Adipocyte (in vitro differentiated cells): ENCODE data around the gene GRIK2.

Experiments used
- DNase-seq: peaks from one replicate; pipeline ENCODE4 v3.0.0-alpha.2; 2015; ENCODE audit warnings: low read depth
- H3K27me3 ChIP-seq: replicated peaks from 2 replicates; pipeline ENCODE4 v1.7.0; 2013; ENCODE audit warnings: mild to moderate bottlenecking, low read length, moderate library complexity; ENCODE audit not compliant: control insufficient read depth, insufficient read depth
- H3K36me3 ChIP-seq: 2 replicates; pipeline ENCODE4 v1.7.0; 2013; ENCODE audit warnings: low read length, mild to moderate bottlenecking, moderate library complexity; ENCODE audit not compliant: control insufficient read depth, insufficient read depth, severe bottlenecking
- H3K4me1 ChIP-seq: 2 replicates; pipeline ENCODE4 v1.7.0; 2013; ENCODE audit warnings: mild to moderate bottlenecking, low read length, moderate library complexity; ENCODE audit not compliant: control insufficient read depth, insufficient read depth
- H3K4me3 ChIP-seq: 2 replicates; pipeline ENCODE4 v1.7.0; 2013; ENCODE audit warnings: mild to moderate bottlenecking, low read length, moderate library complexity
- H3K9ac ChIP-seq: 2 replicates; pipeline ENCODE4 v1.7.0; 2013; ENCODE audit warnings: mild to moderate bottlenecking, low read length, moderate library complexity
- H3K9me3 ChIP-seq: 2 replicates; pipeline ENCODE4 v1.7.0; 2013; ENCODE audit warnings: mild to moderate bottlenecking, low read length, moderate library complexity; ENCODE audit not compliant: control insufficient read depth

Gene GRIK2

DNA sequence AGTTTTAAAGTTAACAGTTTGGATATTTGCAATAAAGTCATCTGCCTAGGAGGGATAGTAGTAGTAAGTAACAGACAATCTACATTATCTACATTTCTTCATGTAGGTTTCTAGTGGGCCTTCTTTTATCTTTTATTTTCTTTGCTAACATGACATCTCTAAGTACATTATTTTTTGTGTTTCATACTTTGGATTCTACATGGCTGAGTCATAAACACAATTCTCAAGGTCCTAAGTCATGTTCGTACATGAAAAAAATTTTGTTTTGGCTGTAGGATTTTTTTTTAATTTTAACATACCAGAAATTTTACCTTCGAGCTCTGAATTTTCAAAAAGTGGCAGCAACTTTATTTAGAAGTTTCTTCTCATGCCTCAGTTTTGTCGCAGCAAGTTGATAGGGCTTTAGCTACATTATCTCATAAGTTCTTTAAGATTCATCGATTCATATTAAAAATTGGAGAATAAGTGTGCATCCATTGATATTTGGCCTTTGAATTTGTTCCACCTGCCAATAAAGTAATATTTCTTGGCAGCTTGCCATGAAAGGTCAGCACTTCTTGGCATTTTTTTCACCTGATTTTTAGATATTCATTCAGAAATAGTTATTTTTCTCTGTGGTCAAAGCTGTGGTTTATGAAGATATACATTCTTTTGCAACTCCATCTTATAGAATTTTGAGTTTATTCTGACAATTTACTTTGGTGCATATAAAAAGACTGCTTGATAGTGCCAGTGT lies 146.2 kb downstream of the GRIK2 start:
- DNase-seq, result peak; percentile 70
- Histone ChIP-seq H3K27me3 (no peaks in the 10 kb centered on the region), H3K36me3 (no peaks in the 10 kb centered on the region), H3K4me3 (no peak overlapping the region), H3K9me3 (no peaks in the 10 kb centered on the region), H3K4me1 (peaks cover 12% of the 10 kb centered on the region), H3K9ac (no peak overlapping the region)

DNA sequence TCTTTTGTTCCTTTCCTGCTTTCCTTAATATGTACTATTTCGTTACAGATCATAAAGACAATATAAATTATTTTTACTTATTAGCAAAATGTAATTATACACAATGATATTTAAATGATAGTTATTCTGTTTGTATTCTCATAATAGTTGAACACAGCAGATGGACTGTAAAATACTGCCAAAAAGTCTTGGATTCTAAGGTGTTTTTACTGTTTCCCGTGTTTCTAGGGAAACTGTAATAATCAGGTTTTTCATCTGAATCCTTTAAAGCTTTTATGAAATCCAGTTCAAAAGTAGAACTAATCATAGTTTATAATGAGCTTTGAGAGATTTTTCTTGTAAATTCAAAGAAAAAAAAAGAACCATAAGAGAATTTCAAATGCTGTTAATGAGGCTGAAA lies 148.4 kb downstream of the GRIK2 start:
- no peaks in the 10 kb centered on the region for H3K27me3 ChIP-seq
- H3K36me3 ChIP-seq, result no peaks in the 10 kb centered on the region
- H3K9me3 ChIP-seq, result no peaks in the 10 kb centered on the region
- H3K4me3 ChIP-seq, result no peak overlapping the region
- H3K9ac ChIP-seq, result no peak overlapping the region
- no peak for DNase-seq
- H3K4me1 ChIP-seq, result peaks cover 17% of the 10 kb centered on the region

DNA sequence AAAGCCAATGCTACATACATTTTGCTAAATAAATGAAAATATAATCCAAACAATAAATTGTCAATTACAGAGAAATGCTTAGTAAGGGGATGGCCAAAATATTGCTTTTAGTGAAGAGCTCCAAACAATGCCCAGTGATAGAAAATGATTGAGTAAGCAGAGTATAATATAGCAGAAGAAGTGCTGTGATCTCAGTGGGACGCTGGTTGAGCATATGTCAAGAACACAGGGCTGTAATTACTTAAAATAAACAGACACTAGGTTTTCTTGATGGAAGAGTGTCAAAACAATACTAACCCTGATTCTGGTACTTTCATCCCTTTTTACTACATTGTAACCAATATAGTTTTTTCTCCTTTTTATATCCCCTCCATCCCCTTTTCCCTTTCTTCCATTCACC lies 150.3 kb downstream of the GRIK2 start:
- DNase-seq, result no peak
- Histone ChIP-seq H3K4me1 (peaks cover 17% of the 10 kb centered on the region), H3K27me3 (no peaks in the 10 kb centered on the region), H3K9ac (no peak overlapping the region), H3K9me3 (no peaks in the 10 kb centered on the region), H3K36me3 (no peaks in the 10 kb centered on the region), H3K4me3 (no peak overlapping the region)

DNA sequence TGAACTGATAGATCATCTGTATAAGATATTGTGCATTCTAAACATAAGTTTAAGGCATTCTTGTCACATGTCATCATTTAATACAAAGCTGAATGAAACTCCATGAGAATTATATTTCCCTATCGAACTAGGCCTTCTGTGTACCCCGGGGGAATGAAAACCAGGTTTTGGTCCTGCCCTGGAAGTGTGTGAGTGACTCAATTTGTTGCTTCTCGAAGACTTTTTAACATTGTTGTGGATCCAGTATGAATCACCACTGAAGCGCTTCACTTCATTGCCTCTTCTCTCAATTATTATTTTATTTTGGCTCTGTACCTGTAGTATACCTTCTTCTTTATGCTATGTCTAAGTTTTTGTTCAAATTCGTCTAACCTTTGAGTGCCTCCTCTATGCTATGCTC lies 150.8 kb downstream of the GRIK2 start:
- Histone ChIP-seq H3K4me1 (peaks cover 16% of the 10 kb centered on the region), H3K9me3 (no peaks in the 10 kb centered on the region), H3K9ac (no peak overlapping the region), H3K36me3 (no peaks in the 10 kb centered on the region), H3K27me3 (no peaks in the 10 kb centered on the region), H3K4me3 (no peak overlapping the region)
- DNase-seq, result peak; percentile 66

DNA sequence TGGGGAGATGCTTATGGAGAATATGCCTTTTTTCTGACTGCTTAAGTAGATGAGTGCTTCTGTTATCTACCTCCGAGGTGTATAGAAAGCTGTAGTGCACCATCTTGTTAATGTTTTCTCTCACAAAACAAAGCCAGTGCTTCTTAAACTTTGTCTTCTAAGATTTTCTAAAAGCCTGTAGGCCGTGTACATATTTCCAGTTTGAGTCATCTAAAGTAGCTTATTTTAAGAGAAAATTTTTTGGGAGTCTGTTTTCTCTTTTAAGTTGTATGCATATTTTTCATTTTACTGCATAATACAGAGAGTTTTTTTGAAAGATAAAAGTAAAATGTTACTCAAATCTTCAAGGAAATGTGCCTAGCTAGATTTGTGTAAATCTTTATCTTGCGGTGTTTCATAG lies 151.7 kb downstream of the GRIK2 start:
- peak; percentile 59 for DNase-seq
- Histone ChIP-seq H3K4me3 (no peak overlapping the region), H3K27me3 (no peaks in the 10 kb centered on the region), H3K9ac (no peak overlapping the region), H3K36me3 (no peaks in the 10 kb centered on the region), H3K4me1 (peaks cover 8% of the 10 kb centered on the region), H3K9me3 (no peaks in the 10 kb centered on the region)

DNA sequence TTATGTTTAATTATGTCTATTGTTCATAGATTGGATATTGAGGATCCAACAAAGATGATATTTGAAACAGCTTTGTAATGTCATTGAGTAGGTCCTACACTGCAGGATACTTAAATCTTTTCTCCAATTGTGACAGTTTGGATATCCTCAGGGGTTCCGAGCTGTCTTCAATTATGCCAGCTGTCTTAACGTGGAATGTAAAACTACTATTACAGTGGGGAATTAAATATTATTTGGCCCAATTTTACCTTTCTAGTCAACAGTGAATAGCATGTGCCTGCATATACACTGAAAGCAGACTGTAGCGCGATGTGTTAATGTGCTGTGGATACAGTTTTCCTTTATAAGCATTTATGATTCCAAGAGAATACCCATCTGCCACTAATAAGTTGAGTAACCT lies 156.9 kb downstream of the GRIK2 start:
- no peak for DNase-seq
- Histone ChIP-seq H3K9me3 (no peaks in the 10 kb centered on the region), H3K9ac (no peak overlapping the region), H3K27me3 (no peaks in the 10 kb centered on the region), H3K4me1 (no peaks in the 10 kb centered on the region), H3K4me3 (no peak overlapping the region), H3K36me3 (no peaks in the 10 kb centered on the region)

DNA sequence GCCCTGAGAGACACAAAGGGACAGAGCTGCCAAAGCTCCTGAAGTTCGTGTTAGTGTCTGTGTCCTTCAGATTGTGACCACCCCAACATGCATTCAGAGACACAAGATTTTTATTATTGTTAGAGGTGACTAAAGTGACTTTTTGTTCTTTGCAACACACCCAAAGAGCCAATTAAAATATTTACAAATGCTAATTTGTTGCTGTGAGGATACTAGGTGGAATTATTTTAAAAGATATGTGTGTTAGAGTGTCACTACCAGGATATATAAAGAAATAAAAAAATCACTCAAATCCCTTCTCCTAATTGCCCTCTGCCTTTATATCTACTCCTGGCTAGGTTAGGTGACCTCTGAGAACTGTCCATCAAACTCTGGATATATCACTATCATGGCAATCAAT lies 160.7 kb downstream of the GRIK2 start:
- Histone ChIP-seq H3K4me1 (no peaks in the 10 kb centered on the region), H3K9ac (no peak overlapping the region), H3K4me3 (no peak overlapping the region), H3K27me3 (no peaks in the 10 kb centered on the region), H3K36me3 (no peaks in the 10 kb centered on the region), H3K9me3 (no peaks in the 10 kb centered on the region)
- no peak for DNase-seq

DNA sequence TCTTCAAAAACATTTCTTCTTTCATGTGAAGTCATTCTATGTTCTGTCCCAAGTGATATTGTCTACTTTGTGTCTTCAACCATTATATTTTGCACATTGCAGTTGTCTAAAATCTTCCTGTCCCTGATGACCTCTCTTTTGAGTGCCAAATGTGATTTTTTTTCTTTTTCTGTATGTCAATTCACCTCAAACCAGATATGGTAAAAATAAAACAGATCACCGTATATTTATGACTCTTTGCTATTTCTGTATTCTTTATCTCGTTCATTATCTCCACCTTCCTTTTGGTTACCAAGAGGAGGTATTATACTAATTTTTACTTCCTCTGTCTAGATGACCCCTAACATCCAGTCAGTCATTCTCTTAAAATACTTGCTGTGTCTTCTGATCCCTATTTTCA lies 165.2 kb downstream of the GRIK2 start:
- Histone ChIP-seq H3K4me3 (no peak overlapping the region), H3K9me3 (no peaks in the 10 kb centered on the region), H3K27me3 (no peaks in the 10 kb centered on the region), H3K4me1 (no peaks in the 10 kb centered on the region), H3K36me3 (no peaks in the 10 kb centered on the region), H3K9ac (no peak overlapping the region)
- DNase-seq, result no peak

DNA sequence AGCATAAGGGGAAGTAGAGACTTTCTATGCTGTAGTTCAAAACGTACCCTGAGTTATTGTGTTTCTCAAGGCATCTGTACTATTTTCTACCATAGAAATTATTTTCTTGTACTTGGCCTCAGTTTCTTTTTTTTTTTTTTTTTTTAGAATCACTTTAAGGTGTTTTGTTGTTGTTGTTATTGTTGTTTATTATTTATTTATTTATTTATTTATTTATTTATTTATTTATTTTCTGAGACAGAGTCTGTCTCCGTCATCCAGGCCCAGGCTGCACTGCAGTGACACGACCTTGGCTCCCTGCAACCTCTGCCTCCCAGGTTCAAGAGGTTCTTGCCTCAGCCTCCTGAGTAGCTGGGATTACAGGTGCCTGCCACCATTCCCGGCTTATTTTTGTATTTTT lies 179.1 kb downstream of the GRIK2 start:
- H3K4me3 ChIP-seq, result no peak overlapping the region
- H3K27me3 ChIP-seq, result no peaks in the 10 kb centered on the region
- no peaks in the 10 kb centered on the region for H3K4me1 ChIP-seq
- DNase-seq, result no peak
- no peaks in the 10 kb centered on the region for H3K9me3 ChIP-seq
- H3K36me3 ChIP-seq, result no peaks in the 10 kb centered on the region
- no peak overlapping the region for H3K9ac ChIP-seq

DNA sequence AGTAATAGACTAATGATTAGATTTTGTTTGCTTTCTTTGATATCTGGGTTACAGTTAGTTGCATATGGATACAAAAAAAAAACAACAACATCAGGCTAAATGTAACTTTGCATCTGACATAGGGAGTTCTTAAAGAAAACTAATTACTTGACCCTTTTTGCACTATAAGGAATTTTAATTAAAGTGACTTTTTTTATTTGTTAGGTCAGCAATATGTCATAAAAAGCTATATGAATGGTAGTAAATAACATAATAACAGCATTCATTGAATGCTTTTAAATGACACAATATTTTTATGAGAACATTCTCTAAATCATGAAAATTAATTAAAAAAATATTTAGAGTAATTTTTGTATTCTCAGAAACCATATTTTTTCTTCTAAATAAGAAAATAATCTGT lies 183.6 kb downstream of the GRIK2 start:
- Histone ChIP-seq H3K27me3 (no peaks in the 10 kb centered on the region), H3K9ac (no peak overlapping the region), H3K36me3 (no peaks in the 10 kb centered on the region), H3K4me1 (no peaks in the 10 kb centered on the region), H3K4me3 (no peak overlapping the region), H3K9me3 (no peaks in the 10 kb centered on the region)
- DNase-seq, result no peak

DNA sequence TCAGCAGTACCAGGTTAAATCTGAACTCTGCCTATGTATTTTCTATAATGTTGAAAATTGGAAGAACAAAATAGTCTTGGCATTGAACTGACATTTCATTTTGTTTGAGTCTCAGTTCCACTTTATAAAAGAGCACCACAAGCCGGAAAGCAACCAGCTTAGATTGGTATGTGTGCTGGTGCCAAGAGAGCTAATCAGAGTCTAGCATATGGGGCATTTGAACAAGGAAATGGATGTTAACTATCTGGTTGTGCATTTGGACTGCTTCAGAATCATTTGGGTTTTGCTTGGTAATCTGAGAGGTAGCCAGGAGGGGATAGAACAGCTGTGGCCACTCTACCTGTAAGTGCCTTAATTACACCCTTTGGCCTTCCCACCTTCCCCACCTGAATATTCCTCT lies 184.8 kb downstream of the GRIK2 start:
- no peaks in the 10 kb centered on the region for H3K36me3 ChIP-seq
- H3K9ac ChIP-seq, result no peak overlapping the region
- H3K4me3 ChIP-seq, result no peak overlapping the region
- no peaks in the 10 kb centered on the region for H3K4me1 ChIP-seq
- H3K9me3 ChIP-seq, result no peaks in the 10 kb centered on the region
- DNase-seq, result no peak
- H3K27me3 ChIP-seq, result no peaks in the 10 kb centered on the region

DNA sequence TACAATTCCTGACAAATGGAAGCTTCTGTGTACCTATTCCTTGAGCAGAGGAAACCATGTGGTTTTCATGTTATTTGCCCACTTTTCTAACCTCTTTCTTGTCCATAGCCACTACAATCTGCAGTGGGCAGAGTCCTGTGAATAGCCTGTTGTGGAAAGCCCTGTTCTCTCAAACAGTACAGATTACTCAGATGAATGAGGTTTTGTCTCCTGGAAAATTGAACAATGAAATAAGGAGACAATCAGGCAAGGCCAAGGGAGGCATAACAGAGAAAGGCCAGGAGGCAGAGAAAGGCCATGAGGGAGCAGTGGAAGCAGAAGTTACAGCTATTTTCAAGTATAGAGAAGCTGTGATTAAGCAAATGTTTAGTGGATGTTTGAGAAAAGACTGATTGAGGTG lies 189.3 kb downstream of the GRIK2 start:
- H3K9ac ChIP-seq, result no peak overlapping the region
- H3K4me3 ChIP-seq, result no peak overlapping the region
- DNase-seq, result no peak
- H3K27me3 ChIP-seq, result no peaks in the 10 kb centered on the region
- H3K4me1 ChIP-seq, result no peaks in the 10 kb centered on the region
- no peaks in the 10 kb centered on the region for H3K9me3 ChIP-seq
- no peaks in the 10 kb centered on the region for H3K36me3 ChIP-seq
